Stimulated activated naive CD4-positive, alpha-beta T cell treated with Interleukin-2 at 50 U/mL for 16 hours (primary cell): ENCODE results near the gene ALDH1L1.
"Not testable (repeated sequence)": the region's sequence is repeated elsewhere in the genome, so short reads cannot be mapped to it uniquely, and the experiment has no call there.

ENCODE experiments used
- DNase-seq: peaks from one replicate; lab custom pipeline; 2025; lab: John Stamatoyannopoulos, UW

Gene ALDH1L1

DNA sequence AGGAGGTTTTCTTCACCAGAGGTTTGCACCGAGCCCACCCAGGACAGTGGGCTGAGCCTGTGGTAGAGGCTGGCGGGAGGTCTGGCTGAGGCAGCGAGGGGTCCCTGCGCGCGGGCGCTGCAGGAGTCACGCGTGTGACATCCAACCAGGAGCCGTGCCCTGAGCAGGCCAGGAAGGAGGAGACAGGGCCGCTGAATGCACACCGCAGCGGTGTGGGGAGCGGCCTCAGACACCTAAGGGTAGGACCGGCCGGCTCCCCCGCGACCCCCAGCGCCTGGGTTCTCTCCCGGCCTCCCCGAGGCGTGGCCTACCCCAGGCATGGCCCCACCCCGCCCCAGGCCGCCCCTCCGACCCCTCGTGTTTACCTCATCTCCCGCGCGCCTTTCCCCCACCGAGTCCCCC is 96.9 kb downstream of the ALDH1L1 start:
- peak; percentile 53 for DNase-seq

DNA sequence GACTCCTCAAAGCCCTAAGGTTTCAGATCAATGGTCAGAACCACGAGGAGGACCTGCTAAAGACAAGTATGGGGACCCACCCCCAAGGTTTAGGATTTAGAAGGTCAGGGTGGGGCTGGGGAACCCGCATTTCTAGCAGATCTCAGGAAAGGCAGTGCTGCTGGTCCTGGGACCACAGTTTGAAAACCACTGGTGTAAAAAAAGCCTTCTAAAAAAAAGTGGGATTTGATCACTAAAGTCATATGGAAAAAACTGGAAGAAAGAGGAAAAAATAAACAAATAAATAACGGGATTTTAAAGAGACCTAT is 97.3 kb downstream of the ALDH1L1 start:
- DNase-seq: no peak

DNA sequence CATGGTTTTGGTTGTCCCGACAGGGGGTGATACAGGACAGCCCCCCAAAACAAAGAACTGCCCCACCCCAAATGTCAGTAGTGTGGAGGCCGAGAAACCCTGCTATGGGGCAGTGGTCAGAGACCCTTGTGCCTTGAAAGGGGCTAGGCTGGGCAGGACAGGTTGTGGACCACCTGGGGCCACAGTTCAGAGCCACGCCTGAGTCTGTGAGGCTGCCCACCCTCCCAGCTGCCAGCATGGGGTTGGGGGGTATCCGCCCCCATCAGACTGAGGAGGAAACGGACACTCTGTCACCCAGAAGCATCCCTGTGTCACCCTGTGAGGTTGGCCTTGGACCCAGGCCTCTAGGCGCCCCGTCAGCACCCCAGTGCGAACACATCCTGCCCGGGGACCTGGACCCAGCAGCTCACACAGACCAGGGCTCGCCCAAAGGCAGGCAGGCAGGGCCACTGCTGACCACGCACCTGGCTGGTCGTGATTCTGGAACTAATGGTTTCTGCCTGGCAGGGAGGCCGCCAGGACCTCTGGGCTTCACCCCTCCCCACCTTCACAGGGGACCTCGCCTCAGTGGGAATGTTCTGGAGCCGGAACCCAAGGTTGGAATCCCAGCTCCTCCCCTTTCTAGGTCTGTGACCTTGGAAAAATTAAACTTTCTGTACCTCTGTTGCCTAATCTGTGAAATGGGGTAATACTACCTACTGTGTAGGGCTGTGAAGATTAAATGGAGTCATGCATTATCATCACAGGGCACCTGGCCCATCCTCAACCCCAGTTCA is 97.8 kb downstream of the ALDH1L1 start:
- DNase-seq: no peak

DNA sequence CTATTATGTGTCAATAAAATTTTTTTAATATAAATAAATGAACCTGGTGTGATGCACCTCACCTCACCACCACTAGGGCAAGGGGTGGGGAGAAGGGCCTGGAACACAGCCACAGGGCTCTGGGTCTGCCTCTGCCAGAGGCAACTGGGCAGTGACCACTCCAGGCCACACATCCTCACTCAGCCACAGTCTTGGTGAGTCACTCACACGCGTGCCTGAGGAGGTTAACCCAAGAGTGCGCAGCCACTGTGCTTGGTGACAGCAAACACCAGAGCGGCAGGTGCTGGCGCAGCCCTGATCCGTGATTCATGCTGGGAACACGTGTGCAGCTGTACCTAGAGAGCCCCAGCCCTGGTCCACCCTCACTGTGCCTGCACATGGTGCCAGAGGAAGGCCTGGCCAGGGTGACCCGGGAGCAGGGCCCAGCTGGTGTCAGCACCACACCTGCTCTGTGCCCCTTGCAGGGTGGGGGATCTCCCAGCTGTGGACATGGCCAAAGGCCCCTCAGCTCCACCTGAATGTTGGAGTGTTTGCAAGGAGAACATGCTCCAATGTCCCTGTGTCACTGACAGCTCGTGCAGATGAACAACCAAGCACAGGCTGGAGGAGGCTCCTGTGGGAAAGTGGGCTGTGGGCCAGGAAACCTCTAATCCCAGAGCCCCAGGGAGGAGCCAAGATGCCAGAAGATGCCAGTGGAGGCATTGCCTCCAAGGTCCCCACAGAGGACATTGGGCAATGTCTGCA is 98.6 kb downstream of the ALDH1L1 start:
- DNase-seq: no peak

DNA sequence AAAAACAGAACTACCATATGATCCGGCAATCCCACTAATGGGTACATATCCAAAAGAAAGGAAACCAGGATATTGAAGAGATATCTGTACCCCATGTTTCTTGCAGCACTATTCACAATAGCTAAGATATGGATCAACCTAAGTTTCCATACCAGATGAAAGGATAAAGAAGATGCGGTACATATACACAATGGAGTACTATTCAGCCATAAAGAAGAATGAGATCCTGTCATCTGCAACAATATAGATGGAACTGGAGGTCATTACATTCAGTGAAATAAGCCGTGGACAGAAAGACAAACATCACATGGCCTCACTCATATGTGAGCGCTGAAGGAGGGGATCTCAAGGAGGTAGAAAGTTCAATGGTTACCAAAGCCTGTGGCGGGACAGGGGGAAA is 99.4 kb downstream of the ALDH1L1 start:
- DNase-seq: no peak

DNA sequence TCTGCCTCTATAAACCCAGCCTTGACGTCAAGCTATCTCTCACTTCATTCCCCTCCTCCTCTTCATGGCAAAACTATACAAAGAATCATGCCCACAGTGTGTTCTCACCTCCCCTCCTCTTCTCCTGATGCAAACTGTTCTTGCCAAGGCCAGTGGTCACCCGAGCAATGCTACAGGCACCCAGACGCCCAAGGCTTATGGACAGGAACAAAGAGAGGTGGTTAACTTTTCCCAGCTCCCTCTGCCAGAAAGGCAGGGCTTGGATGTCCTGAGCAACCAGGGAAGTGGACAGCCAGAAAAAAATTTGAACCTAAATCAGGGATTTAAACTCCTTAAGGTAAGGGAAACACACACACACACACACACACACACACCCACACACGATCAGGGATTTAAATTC is 101.5 kb downstream of the ALDH1L1 start:
- no peak for DNase-seq

DNA sequence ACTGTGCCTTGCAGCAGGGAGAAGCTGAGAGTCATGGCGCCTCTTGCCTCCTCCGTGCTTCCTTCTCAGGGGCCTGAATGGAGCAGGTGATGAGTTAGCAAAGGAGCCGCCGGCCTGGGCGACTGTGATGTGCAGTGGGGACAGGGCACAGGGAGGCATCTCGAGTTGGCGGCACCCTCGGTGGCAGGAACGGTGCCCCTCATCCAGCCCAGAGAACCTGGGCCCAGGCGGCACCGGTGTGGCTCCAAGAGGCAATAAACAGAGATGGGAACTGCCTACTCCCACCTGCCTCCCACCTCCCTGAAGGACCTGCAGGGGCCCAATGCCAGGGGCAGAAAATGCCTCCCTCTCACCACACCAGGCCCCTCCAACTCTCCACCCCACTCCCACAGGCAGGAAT is 102.6 kb downstream of the ALDH1L1 start:
- DNase-seq: no peak

DNA sequence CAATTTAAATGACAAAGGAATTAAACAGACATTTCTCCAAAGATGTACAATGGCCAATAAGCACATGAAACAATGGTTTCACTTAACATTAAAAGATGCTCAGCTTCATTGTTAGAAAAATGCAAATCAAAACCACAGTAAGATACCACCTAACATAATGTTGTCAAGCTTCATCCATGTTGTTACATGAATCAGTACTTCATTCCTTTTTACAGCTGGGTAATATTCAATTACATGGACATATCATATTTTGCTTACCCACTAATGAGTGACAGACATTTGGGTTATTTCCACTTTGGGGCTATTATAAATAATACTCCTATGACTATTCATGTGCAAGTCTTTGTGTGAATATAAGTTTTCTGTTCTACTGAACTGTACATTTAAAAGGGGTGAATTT is 104.2 kb downstream of the ALDH1L1 start:
- no peak for DNase-seq

DNA sequence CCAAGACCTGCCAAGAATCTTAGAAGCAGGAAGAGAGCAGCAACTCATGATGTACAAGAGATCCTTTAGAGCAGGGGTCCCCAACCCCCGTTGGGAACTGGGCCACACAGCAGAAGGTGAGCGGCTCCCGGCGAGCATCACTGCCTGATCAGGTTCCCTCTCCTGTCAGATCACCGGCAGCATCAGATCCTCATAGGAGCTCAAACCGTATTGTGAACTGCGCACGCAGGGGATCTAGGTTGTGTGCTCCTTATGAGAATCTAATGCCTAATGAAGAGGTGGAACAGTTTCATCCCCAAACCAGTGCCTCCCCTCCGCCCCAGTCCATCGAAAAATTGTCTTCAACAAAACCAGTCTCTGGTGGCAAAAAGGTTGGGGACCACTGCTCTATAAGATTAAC is 110.2 kb downstream of the ALDH1L1 start:
- no peak for DNase-seq

DNA sequence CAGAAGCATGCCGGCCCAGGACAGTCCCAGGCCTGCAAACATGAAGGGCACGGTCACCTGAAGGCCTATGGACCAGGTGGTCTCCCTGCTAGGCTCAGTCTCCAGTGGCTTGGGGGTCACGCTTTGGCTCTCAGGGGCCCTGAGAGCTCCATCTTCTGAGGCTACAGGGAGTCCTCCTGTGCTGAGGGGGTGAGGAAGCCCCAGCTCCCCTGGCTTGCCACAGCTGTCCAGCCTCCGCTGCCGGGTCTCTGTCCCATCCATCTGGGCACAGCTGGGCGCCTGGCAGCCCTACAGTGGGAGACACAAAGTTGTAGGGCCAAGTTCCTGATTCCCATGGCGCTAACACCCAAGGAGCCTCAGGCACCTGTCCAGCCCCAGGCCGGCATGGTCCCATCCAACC is 112.4 kb downstream of the ALDH1L1 start:
- no peak for DNase-seq

DNA sequence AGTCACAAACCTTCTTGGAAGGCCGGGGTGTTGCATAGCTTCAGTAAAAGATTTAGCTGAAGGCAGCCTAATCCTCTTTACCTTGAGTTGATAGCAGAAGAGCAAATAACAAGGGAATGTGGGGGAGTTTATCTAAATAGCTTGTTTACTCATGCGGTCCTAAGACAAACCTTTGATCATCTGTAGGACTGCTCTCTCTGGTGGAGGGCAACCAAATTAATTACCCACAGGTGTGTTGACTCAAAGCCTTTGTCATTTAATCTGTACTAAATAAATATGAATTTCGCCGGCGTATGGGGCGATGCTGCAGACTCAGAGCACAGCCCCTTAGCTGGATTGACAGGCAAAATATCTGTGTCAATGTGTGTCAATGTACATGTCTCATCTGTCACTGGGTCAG is 113.7 kb downstream of the ALDH1L1 start:
- DNase-seq: not testable (repeated sequence)

DNA sequence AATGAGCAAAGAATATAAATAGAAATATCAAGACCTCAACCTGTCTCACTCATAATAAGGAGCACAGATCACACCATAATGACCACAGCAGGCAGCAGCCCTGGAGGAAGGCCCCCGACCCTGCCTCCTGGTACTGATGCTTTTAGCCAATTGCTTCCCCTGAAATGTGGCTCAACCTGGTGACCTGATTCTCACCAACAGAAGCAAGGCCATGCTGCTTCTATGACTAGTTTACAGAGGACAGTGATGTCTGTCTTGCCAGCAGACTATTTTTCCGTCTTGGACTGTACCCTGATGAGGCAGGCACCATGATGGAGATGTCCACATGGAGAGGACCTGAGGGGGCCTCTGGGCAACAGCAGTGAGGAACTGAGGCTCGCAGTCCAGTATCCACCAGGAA is 114.5 kb downstream of the ALDH1L1 start:
- DNase-seq: no peak

DNA sequence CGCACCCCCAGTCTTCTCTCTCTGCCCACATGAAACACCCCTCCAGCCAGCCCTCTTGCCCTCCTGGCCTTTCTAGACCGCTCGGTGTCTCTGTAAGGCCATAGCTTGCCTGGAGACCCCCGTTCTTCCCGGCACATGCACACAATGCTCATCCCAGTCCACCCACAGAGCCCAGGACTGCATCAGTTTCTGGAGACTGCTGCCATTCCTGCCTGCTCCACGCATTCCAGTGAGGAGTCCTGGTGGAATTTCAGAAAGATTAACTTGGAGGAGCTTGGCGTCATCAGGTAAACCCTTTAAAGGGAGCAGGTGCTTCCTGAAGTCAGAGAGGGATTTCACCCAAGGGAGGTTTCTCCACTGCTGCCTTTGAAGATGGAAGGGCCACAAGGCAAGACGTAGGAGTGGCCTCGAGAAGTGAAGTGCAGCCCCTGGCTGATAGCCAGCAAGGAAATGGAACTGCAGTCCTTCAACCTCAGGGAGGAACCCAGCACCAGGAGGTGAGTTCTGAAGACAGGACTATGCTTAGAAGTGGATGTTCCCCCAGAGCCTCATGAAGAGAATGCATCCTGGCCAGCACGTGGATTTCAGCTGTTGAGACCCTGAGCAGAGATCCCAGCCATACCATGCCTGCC is 115.6 kb downstream of the ALDH1L1 start:
- DNase-seq: no peak

DNA sequence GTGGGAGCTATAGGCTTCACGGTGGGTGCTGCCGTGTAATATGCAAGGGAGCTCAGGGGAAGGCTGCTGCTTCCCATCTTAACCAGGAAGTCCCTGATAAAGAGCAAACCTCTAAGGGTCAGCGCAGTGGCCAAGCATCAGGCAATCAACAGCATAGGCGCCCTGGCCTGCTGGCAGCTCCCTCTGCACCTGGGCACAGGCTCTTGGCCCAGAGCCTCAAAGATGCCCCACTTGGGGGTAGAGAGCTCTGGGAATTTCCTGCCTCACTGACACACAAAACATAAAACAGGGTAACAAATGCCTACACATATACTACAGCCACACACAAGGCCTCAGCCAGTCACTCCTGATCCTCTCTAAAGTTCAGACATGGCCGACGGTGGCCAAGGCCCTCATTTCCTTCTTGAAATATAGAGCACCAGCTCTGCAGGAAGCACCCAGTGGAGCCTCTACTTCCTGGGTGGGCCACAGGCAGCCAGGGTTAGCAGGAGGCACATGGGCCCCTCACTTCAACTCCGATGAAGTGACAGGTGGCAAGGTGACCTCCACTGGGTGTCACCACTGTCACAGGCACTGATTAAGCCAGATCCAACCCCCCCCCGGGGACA is 116.9 kb downstream of the ALDH1L1 start:
- DNase-seq: no peak

DNA sequence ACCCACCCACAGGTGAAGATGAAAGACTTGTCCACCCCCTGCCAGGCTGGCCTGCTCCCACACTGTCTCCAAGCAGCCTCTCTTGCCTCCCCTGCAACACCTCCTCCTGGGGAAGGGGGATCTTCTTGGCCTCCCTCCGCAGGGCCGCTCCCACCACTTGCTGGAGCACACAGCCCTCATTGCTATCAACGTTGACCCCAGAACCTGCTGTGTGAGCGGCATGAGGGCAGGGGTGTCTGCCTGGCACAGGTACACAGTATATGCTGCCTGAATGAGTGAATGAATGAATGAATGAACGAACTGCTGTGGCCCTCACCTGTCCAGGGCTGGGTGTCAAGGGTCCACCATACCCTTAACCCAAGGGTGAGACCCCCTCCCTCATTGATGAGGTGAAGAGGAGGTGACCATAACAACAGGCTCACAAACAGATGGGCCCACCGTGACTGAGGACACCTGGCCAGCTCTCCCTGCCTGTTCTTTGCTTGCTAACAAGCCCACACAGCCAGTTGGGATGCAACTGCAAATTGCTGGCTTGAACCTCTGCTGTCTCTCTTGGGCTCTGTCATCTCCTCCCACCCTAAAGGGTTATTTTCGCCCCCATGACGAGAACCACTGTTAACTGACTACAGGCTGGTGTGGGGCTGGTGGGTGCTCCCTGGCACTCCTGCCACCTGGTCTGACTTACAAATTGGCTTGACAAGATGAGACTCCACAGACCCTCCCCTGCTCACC is 118.9 kb downstream of the ALDH1L1 start:
- no peak for DNase-seq

DNA sequence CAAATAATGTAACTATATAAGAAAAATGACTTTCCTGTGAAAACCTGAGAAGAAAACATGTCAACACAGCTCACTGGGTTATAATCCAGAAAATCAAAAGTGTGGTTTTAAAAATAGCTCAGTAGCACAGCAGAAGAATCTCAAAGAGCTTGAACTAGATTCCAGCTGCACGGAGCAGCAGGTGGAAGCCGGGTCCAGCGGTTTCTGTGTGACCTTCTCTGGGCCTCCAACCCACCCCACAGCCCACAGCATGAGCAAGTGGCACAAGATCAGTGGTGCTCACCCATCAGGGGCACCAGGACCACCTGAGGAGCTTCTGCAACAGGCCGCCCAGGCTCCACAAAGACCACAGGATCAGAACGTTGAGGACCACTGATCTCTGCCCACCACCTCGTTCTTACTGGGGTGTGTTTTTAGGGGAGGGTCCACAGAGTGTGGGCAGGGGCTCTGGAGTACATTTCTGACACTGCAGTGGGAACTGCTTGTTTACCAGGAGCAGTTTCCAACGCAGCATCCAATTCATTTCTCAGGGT is 119.7 kb downstream of the ALDH1L1 start:
- DNase-seq: no peak

DNA sequence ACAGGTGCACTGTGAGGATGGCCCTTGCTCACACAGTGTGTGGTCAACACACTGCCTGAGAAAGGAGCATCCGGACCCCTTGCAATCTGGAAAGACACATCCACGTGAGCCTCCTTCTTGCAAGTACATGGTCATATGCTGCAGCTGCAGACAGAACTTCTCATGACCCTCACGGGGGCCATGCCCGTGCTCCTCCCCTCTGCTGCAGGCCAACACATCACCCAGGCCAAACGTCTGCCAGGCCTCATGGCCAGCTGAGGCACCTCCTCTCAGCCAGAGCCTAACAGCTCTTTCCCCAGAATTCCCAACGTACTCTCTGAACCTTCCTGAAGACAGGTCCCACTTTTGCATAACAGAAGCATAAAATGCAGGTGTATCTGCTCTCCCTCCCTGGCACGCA is 121.7 kb downstream of the ALDH1L1 start:
- DNase-seq: no peak

DNA sequence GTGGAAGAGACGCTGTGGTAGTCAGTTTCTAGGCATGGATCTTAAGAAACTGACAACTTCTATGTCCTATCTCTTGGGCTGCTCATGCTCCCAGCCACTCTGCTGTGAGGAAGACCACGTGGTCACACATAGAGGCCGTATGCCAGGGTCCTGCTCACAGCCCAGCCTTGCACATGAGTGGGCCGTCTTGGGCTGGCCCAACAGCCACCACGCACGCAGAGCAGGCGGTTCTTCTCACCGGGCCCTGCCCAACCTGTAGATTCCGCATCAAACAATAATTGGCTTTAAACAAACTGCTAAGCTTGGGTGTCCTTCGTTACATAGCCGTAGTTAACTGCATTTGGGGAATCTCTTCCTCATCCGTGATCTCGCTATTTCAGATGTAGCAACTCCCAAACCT is 122.5 kb downstream of the ALDH1L1 start:
- DNase-seq: no peak

DNA sequence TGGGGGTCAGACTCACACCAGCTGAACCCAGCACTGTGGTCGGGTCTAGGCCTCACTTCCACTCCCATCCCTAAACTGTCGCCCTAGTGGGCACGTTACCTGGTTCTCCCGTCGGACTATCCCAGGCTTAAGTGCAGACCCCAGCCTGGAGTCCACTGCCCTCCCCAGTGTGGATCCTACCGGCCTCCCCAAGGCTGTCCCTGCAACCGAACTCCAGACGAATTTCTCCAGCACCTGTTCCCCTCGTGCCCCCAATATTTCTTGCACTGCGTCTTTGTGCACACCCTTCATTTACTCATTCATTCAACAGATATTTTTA is 122.9 kb downstream of the ALDH1L1 start:
- no peak for DNase-seq

DNA sequence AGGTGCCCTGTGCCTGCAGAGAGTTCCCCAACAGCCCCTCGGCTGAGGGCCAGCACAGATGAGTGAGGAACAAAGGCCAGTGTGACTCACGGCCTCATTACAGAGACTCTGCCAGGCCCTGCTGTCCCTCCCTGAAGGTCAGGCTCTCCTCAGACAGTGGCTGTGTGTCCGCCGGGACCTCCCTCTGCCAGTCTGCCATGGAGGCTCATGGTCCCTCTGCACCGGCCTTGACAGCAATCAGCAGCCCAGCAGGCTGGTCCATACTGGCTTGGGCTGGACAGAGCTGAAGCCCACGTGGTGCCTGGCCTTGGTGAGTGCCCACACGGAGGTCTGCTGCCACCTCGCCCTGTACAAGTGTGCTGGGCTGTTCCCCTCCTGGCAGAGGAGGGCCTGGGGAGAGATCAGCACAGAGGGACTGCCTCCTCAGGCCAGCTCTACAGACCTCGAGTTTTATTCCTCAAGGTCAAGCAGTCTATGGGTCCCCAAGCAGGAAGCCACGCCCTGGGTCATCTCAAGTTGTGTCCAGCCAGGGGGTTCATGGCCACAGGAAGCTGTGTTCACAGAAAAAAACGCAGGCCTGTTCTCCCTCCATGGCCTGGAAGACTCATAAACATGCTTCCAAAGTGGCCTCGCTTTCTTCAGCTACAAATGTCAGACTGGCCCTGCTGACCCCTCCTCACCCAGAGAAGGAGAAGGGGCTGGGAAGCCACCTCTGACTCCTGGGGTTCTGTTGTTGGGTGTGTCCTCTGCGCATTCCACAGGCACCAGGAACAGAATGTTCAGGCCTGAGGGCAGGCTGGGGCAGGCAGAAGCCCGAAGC is 123.5 kb downstream of the ALDH1L1 start:
- DNase-seq: no peak

DNA sequence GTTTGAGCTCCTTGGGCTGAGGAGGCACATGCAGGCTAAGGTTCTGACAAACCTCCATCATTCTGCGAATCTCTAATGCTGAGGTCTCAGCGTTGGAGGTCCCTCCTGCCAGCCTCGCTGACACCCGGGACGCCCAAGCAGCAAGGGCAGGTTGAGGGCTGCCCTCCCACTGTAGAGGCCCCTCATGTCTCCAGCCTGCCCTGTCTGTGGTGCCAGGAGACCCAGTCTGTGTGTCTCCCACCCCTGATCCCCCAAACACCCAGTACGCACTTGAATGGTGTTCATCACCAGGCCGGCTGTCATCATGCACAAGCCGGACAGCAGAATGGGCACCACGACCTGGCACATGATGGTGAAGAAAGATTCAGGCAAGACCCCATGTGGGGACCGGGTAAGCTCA is 124.3 kb downstream of the ALDH1L1 start:
- DNase-seq: no peak
